Measurements from ENCODE around the gene RANBP9. TPM values are rescaled to one million over a fixed set of nuclear protein-coding genes. Genes with fewer than 3 reads are reported as not detected.

The RANBP9 gene
- total RNA-seq, 1 donor: 53.9 TPM

DNA sequence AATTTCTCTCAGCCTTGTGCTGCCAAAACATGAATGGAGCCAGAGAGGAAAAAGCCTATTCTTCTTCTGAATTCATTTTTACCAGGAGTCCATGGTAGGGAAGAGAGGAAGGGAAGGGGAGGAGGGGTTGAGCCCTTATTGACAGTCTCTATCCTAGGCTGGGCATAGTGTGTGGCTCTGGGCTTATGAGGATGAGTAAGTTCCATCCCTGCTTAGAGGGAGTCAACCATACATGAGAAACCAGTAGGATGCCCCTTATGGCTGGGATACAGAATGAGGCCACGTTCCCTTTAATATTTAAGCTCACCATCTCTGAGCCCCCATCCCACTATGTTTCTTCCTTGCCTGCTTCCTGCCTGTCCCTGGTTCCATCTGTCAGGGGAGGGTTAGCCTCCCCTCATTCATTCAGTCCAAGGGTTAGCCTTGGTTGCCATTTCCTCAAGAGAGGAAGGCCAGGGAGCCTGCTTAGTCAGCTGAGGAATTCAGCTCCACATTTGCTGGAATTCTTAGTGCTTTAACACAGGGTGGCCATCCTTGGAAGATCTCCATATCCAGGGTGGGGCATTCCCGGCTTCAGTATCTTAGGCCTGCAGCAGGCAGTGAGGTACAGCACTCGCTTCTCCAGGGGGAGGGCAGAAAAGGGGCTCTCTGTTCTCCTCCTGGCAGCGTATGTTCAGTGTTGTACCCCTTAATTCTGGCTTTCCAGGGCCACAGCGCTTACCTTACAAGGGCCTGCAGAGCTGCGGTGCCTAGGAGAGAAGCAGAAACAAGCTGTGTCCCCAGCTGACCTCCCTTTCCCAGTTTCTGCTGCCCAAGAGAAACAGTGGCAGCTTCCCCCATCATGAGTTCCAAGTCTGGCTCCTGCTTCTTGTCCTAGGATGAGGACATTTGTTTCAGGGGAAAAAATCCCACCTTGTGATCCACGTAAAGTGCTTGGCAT lies 124.8 kb downstream of the RANBP9 start:
- Histone ChIP-seq H3K27me3 (ENCODE audit: insufficient read depth, low read length) (no peaks in the 10 kb centered on the region), H2AFZ (ENCODE audit: low read length) (peak overlapping the region; percentile 6), H4K20me1 (ENCODE audit: insufficient read depth, low read length) (no peaks in the 10 kb centered on the region), H3K9me3 (ENCODE audit: low read depth, low read length) (no peaks in the 10 kb centered on the region), H3K27ac (ENCODE audit: low read depth, low read length) (no peak overlapping the region), H3K4me3 (ENCODE audit: insufficient read depth, low read length) (no peak overlapping the region), H3K36me3 (ENCODE audit: insufficient read depth, low read length) (peaks cover 15% of the 10 kb centered on the region), H3K4me1 (ENCODE audit: insufficient read depth, low read length) (peaks cover 4% of the 10 kb centered on the region), H3K4me2 (ENCODE audit: insufficient read depth, low read length) (no peak overlapping the region), H3K79me2 (ENCODE audit: insufficient read depth, low read length) (no peaks in the 10 kb centered on the region)
- TF ChIP-seq, protein P1, sequence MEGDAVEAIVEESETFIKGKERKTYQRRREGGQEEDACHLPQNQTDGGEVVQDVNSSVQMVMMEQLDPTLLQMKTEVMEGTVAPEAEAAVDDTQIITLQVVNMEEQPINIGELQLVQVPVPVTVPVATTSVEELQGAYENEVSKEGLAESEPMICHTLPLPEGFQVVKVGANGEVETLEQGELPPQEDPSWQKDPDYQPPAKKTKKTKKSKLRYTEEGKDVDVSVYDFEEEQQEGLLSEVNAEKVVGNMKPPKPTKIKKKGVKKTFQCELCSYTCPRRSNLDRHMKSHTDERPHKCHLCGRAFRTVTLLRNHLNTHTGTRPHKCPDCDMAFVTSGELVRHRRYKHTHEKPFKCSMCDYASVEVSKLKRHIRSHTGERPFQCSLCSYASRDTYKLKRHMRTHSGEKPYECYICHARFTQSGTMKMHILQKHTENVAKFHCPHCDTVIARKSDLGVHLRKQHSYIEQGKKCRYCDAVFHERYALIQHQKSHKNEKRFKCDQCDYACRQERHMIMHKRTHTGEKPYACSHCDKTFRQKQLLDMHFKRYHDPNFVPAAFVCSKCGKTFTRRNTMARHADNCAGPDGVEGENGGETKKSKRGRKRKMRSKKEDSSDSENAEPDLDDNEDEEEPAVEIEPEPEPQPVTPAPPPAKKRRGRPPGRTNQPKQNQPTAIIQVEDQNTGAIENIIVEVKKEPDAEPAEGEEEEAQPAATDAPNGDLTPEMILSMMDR (IDR thresholded peaks at IDR 0.05; ENCODE audit: extremely low read depth, low read depth, low read length): no peak
- DNase-seq (ENCODE audit: insufficient read length, low spot score, missing footprints): peak; percentile 85

DNA sequence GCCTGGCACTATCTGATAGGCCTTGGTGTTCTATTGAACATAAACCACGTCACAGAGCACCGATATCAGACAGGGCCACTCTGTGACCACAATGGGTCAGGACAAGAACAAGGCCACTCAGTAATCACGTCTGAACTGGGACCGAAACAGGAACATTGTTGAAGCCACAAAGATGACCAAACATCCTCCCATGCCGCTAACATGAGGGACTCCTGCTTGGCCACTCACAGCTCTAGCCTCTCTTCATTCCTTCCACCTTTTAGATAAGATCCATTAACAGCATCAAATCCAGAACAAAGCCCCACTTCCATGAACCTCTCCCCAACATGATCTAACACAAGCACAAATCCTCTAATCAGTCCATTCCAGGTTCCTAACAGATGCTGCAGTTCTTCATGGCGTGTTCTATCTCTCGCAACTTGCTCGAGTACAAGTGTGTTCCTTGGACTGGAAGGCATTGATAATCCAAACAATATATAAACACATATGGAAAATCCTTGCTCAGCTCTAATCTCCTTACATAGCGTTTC lies 129.9 kb downstream of the RANBP9 start:
- H3K9me3 ChIP-seq (ENCODE audit: low read depth, low read length): no peaks in the 10 kb centered on the region
- no peaks in the 10 kb centered on the region for H3K27me3 ChIP-seq (ENCODE audit: insufficient read depth, low read length)
- peaks cover 6% of the 10 kb centered on the region for H3K36me3 ChIP-seq (ENCODE audit: insufficient read depth, low read length)
- H3K27ac ChIP-seq (ENCODE audit: low read depth, low read length): no peak overlapping the region
- no peak overlapping the region for H2AFZ ChIP-seq (ENCODE audit: low read length)
- DNase-seq (ENCODE audit: insufficient read length, low spot score, missing footprints): no peak
- no peak overlapping the region for H3K4me3 ChIP-seq (ENCODE audit: insufficient read depth, low read length)
- H3K4me2 ChIP-seq (ENCODE audit: insufficient read depth, low read length): no peak overlapping the region
- no peaks in the 10 kb centered on the region for H3K4me1 ChIP-seq (ENCODE audit: insufficient read depth, low read length)
- TF ChIP-seq, protein P1 (IDR thresholded peaks at IDR 0.05; ENCODE audit: extremely low read depth, low read depth, low read length): no peak
- H4K20me1 ChIP-seq (ENCODE audit: insufficient read depth, low read length): no peaks in the 10 kb centered on the region
- H3K79me2 ChIP-seq (ENCODE audit: insufficient read depth, low read length): peaks cover under 1% of the 10 kb centered on the region

DNA sequence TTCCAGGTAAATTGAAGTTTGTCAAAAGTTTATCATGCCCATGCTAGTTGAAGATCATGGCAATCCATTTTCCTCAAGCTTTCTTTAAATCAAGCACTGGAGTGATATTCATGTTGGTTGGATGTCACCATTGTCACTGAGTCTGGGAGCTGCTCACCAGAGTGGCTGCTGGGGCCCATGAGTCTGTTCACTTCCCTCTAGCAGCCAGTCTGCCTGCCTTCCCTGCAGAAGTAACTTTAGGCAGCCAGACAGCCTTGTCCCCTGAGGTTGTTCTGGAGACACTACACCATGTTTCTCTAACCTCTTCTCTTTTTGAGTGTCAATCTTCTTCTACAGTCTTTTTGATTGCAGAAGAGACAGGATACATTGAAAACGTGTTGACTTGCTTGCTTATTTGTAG lies 131.7 kb downstream of the RANBP9 start:
- Histone ChIP-seq H3K36me3 (ENCODE audit: insufficient read depth, low read length) (peaks cover 5% of the 10 kb centered on the region), H2AFZ (ENCODE audit: low read length) (no peak overlapping the region), H3K27ac (ENCODE audit: low read depth, low read length) (no peak overlapping the region), H3K79me2 (ENCODE audit: insufficient read depth, low read length) (peaks cover 11% of the 10 kb centered on the region), H3K9me3 (ENCODE audit: low read depth, low read length) (no peaks in the 10 kb centered on the region), H4K20me1 (ENCODE audit: insufficient read depth, low read length) (peaks cover 4% of the 10 kb centered on the region), H3K4me1 (ENCODE audit: insufficient read depth, low read length) (no peaks in the 10 kb centered on the region), H3K4me3 (ENCODE audit: insufficient read depth, low read length) (no peak overlapping the region), H3K27me3 (ENCODE audit: insufficient read depth, low read length) (no peaks in the 10 kb centered on the region), H3K4me2 (ENCODE audit: insufficient read depth, low read length) (no peak overlapping the region)
- TF ChIP-seq, protein P1 (IDR thresholded peaks at IDR 0.05; ENCODE audit: extremely low read depth, low read depth, low read length): no peak
- no peak for DNase-seq (ENCODE audit: insufficient read length, low spot score, missing footprints)

DNA sequence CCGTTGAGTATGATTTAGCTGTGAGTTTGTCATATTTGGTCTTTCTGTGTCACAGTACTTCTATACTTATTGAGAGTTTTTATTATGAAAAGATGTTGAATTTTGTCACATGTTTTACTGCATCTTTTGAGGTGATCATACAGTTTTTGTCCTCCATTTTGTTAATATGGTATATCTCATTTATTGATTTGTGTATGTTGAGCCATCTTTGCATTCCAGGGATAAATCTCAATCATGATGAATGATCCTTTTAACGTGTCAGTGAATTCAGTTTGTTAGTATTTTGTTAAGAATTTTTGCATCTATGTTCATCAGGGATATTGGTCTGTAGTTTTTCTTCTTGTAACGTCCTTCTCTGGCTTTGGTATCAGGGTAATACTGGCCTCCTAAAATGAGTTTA lies 133.7 kb downstream of the RANBP9 start:
- peaks cover 4% of the 10 kb centered on the region for H4K20me1 ChIP-seq (ENCODE audit: insufficient read depth, low read length)
- H3K4me1 ChIP-seq (ENCODE audit: insufficient read depth, low read length): peaks cover 6% of the 10 kb centered on the region
- no peaks in the 10 kb centered on the region for H3K27me3 ChIP-seq (ENCODE audit: insufficient read depth, low read length)
- H3K79me2 ChIP-seq (ENCODE audit: insufficient read depth, low read length): peaks cover 11% of the 10 kb centered on the region
- no peak overlapping the region for H3K27ac ChIP-seq (ENCODE audit: low read depth, low read length)
- no peak overlapping the region for H2AFZ ChIP-seq (ENCODE audit: low read length)
- no peaks in the 10 kb centered on the region for H3K9me3 ChIP-seq (ENCODE audit: low read depth, low read length)
- no peak for DNase-seq (ENCODE audit: insufficient read length, low spot score, missing footprints)
- no peaks in the 10 kb centered on the region for H3K36me3 ChIP-seq (ENCODE audit: insufficient read depth, low read length)
- TF ChIP-seq, protein P1 (IDR thresholded peaks at IDR 0.05; ENCODE audit: extremely low read depth, low read depth, low read length): no peak
- H3K4me3 ChIP-seq (ENCODE audit: insufficient read depth, low read length): no peak overlapping the region
- no peak overlapping the region for H3K4me2 ChIP-seq (ENCODE audit: insufficient read depth, low read length)
